Urothelium cell line (cell line): ENCODE results near the gene ADCY7.

Source experiments
- DNase-seq: peaks from one replicate; pipeline ENCODE4 v3.0.0; 2011; ENCODE audit warnings: low spot score, mixed read lengths
- FAIRE-seq: peaks from 2 replicates; lab custom pipeline; 2011; peaks lifted over from hg19 to GRCh38; lab: Jason Lieb, UNC

ADCY7 gene

DNA sequence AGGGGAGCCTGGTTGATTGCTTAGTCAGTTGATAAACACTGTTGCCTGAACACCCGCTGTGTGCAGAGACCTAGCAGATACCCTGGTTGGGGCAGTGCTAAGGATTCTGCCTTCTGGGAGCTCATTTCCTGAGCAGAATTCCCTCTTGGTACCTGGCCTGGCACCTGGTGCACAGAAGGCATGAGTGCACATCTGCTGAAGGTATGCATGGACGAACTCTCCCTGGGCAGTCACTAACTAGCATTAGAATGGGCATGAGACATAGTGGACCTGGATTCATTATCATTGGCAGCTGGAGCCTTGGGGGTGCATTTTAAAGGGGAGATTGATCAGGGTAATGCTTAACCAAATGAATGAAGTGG is 13.1 kb downstream of the ADCY7 start:
- FAIRE-seq (no peak), DNase-seq (no peak)

DNA sequence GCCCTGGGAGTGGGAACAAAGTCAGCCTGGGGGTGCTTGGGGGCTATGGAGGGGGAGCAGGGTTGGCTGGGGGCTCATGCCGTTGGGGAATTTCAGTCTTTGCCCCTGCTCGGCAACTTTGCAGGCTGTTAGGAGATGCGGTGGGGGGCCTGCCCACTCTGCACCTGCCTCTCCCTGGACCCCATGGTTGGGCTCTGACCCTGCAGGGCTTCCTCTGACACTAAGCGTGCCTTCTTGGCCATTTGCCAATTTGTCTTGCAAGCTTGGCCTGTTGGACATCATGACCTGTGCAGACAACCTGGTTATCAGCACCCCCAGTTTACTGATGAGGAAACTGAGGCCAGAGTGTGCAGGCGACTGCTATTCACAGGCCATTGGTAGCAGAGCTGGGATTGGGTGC is 14.6 kb downstream of the ADCY7 start:
- FAIRE-seq: no peak
- no peak for DNase-seq

DNA sequence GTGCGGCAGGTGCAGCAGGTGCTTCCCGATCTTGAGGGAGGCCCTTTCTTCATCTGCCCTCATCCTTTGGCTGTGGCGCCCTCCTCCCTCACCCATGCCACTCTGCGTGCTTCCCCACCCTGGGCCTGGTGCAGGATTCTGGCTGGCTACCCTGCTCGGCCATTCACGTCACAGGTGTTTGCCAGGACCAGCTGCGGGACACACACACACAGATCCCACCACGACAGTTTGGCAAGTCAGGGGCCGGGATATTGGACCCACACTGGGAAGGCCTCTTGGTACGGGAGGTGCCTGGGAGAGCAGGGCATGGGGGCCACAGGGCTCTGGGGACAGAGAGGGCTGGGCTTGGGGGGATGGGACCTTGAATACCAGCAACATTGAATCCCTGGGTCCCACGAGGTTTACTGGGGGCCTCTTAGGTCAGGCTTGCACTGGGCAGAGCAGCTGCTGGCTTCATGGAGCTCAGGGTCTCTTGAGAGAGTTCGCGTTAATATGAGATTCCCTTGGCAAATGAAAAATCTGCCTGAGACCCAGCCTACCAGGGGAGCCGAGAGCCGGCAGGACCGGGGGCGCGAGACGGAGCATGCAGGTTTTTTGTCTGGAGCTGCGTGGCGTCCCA is 15.1 kb downstream of the ADCY7 start:
- DNase-seq (no peak), FAIRE-seq (no peak)

DNA sequence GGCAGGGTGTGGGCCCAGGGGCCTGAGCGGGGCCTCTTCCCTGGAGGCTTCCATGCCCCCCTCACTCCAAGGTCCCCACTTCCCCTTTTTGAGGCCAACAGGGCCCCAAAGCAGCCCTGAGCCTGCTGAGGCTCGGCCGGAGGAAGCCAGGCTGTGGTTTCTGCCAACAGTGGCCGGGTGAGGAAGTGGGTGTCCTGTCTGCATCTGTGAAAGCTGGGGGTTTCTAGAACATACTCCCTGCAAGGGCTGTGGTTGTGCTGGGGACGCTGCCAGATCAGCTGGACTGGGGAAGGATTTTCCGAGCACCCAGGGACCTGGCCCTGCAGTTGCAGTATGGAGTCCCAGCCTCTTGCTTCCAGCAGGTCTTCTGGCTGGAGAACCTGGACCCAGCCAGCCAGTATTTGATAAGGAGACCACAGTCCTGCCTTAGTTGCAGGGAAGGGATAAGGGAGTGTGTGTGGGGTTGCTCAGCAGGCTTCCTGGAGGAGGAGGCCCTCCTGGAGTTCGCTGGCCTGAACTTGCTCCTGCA is 15.7 kb downstream of the ADCY7 start:
- no peak for FAIRE-seq
- no peak for DNase-seq

DNA sequence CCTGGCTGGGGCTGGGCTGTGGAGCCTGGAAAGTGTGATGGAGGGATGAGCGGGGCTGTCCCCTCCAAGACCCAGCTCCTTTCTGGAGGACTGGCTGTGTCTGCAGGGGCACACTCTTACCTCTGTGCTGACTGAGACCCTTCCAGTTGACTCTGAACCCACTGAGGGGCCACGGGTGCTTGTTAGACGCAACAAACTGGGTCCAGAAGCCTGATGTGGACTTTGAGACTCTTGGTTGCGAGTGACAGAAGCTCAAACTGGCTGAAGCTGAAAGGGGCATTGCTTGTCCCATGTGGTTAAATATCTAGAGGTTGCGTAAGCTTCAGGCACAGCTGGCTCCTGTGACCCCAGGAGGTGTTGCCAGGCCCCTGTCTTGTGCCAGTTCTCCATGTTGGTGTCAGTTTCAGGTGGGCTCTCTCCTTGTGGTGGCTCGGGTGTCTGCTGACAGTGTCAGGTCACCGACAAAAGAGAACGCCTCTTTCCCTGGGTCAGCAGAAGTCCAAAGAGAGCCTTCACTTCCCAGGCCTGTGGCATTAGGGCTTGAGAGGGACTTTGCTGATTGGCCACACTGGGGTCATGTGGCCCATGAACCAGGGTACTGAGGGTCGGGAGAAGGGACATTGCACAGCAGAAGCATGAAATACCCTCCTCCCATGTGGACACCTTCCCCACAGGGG is 16.7 kb downstream of the ADCY7 start:
- DNase-seq: no peak
- FAIRE-seq: no peak

DNA sequence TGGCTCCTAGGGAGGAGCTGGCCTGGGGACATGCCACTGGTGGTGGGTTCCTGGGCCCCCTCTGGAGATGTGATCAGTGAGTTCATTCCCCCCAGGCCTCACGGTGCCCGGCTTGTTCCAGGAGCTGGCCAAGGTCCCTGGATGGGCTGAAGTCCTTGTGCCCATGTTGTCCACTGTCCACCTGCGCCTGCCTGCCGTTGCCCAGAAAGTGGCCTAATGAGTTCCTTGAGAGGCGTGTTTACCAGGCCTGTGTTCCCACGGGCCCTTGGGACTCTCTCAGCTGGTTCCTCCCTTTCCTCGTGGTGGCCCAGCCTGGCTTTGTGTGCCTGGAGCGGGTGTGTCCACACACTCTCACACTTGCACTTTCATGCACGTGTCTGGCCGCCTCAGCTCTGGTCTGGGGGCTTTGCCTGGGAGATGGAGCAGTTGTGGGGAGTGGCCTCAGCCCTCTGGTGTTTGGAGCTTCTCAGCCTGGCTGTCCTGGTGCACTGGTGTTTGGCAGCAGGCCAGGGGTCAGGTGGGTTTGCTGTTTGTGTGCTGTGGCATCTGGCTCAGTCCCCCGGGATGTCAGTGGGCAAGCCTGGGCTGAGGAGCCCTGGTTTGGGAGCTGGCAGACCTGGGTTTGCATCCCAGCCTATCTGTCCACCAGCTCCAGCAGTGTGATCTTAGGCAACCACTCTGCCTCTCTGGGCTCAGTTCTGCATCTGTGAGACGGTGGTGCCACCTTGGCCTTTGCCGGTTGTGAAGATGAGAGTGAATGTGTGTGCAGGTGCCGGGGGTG is 18.0 kb downstream of the ADCY7 start:
- no peak for DNase-seq
- FAIRE-seq: no peak

DNA sequence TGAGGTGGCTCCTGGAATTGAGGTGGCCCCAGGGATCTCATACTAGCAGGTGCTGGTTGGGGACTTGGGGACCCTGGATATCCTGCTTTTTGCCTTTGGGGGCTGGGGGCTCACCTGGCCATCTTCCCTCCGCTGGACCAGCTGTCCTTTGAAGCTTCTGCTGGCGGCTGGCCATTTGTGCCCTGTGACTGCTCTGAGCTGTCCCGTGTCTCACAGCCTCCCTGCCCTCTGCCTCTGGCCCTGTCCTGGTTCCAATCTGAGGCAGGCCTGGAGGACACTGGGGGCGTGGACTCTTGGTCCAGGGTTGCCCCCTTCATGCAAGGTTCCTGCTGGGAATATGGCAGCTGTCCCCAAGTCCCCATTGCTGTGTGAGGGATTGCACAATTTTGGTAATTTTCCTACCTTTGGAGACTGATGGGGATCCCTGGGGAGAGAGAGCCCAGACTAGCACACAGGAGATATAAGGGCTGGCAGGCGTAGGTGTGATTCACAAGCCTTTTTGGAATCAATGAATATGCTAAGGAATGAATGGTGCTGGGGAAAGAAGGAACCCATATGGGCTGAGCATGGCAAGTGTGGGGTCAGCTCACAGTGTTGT is 19.2 kb downstream of the ADCY7 start:
- no peak for FAIRE-seq

DNA sequence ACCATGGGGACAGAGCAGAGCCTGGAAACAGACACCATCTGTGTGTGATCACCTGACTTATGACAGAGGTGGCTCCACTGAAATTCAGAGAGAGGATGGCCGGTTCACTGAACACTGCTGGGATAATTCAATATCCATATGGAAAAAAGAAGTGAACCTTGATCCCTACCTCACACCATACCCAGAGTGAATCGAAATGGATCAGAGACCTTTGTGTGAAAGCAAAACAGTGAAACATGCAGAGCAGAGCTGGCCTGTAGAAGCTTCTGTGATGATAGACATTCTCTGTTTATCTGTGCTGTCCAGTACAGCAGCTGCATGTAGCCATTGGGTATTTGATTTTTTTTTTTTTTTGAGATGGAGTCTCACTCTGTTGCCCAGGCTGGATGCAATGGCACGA is 20.3 kb downstream of the ADCY7 start:
- FAIRE-seq (no peak), DNase-seq (no peak)

More for the DNA sequence above, 19.2 kb downstream of the ADCY7 start:
- DNase-seq: no peak

DNA sequence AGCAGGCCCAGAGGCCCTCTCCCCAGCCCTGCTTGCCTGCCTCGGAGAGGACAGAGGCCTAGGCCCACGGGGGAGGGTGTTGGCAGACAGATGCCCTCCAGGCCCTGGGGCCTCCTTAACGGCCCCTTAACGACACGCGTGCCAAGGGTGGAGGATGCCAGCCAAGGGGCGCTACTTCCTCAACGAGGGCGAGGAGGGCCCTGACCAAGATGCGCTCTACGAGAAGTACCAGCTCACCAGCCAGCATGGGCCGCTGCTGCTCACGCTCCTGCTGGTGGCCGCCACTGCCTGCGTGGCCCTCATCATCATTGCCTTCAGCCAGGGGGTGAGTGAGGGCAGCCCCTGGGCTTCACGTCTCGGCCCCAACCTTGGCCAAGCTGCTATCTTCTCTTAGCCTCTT is 21.7 kb downstream of the ADCY7 start:
- FAIRE-seq: no peak
- no peak for DNase-seq

DNA sequence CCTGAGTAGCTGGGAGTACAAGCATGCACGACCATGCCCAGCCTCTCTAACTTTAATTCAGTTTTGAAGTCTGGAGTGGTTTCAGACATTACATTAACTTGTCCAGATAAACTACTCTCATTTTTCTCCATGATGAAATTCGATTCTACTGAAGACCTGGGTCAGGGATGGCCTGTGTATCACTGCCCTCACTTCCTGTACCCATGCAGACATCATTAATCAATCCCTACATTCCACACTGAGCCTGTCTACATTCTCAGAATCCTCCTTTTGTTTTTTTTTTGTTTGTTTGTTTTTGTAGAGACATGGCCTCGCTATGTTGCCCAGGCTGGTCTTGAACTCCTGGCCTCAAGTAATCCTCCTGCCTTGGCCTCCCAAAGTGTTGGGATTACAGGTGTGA is 22.6 kb downstream of the ADCY7 start:
- DNase-seq: no peak
- no peak for FAIRE-seq

DNA sequence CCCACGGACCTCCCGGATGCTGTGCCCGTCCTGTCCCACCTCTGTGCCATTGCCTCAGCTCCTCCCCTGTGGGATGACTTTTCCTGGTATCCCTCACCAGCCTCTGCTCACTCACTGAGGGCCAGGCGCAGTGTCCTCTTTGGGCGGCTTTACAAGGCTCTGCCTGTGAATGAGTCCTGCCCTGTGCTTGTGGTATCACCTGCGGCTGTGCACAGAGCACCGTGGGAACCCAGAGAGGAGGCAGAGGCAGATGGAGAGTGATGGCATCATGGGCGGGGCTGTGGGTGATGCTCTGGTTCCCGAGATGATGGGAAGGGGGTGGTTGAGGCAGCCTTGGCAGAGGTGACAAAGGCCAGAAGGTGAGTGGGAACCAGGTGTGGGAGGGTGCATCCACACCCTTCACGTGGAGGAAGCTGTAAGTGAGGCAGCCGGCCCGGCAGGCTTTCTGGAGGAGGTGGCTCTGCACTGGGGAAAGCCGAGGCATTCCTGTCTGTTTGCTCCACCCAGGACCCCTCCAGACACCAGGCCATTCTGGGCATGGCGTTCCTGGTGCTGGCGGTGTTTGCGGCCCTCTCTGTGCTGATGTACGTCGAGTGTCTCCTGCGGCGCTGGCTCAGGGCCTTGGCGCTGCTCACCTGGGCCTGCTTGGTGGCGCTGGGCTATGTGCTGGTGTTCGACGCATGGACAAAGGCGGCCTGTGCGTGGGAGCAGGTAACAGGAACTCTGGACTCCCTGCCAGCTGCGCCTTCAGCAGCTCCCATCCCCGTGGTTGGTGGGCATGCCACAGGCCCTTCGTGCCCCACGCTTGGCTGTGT is 23.8 kb downstream of the ADCY7 start:
- DNase-seq: no peak
- no peak for FAIRE-seq

DNA sequence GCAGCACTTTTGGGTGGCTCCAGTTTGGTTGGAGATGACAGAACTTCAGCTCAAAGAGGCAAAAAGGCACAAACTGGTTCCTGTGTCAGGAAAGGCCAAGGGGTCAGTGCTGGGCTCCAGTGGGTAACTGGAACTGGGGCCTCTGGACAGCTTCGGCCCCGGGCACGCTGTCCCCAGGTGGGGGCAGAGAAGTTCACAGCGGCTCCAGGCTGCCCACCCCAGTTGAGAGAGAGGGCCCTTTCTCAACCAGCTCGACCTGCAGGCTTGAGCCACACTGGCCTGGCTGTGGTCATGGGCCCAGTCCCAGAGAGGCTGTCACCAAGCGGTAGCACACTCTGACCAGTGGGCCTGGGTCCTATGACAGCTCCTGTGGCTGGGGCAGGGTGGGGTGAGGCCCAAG is 24.5 kb downstream of the ADCY7 start:
- FAIRE-seq: no peak
- no peak for DNase-seq

DNA sequence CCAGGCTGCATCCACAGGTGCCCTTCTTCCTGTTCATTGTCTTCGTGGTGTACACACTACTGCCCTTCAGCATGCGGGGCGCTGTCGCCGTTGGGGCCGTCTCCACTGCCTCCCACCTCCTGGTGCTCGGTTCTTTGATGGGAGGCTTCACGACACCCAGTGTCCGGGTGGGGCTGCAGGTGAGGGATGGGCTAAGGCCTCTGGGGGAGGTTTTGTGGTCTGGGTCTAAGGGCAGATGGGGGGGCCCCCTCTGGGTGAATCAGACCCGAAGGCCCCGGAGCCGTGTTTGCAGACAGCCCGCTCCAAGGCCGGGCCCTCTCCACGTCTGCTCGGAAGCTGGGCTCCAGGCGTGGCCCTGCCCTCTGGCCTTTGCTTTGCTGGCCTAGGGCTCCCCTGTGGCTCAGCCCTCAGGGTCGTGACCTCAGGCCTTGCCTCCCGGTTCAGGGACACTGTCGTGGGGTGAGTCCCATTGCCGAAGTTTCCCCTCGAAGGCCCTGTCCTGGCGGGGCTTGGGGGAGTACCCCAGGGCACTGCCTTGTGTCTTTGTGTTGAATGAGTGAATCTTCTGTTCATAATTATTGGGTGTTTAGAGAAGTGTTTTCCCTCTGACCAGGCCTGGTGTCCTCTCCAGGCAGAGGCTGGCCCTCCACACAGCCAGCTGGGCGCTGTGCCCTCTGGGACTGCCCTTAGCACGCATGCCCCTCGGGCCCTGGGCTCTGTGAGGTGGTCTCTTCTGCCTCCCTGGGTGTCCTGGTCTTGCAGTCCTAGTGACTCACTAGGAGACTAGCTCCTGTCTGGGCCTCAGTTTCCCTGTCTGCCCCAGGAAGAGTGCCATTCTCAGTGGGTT is 25.6 kb downstream of the ADCY7 start:
- no peak for FAIRE-seq
- no peak for DNase-seq

DNA sequence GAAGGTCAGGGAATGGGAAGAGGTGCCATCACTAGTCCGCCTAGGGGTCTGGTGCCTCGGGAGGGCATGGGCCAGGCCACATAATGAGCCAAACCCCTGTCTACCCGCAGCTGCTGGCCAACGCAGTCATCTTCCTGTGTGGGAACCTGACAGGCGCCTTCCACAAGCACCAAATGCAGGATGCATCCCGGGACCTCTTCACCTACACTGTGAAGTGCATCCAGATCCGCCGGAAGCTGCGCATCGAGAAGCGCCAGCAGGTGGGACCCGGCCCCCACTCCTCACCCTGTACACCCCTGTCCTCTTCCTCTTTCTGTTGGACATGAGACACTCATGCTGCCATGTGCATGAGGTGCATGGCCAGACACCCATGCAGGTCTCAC is 26.2 kb downstream of the ADCY7 start:
- no peak for FAIRE-seq

DNA sequence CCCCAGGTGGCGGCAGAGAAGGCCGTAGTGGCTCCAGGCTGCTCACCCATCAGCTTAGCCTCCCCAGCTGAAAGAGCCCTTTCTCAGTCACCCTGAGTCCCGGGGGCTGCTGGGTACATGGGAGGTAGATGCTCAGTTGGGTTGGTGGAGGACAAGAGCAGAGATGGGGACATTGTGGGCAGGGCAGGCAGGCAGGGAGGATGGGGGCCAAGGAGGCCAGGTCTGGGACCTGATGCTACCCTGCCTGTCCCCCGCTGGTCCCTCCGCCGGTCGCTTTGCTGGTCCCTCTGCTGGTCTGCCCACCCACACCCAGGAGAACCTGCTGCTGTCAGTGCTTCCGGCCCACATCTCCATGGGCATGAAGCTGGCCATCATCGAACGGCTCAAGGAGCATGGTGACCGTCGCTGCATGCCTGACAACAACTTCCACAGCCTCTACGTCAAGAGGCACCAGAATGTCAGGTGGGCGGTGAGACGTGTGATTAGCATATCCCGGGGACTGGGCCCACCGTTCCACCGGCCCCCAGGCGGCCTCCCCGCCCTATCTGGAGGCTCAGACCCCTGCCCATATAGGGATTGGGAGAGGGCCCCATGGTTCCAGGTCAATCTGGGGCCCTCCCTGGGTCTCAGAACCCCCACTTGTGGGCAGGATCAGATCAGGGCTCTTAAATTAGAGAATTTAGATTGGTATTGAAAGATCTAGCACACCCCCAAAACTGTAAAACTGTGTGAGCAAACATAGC is 26.9 kb downstream of the ADCY7 start:
- FAIRE-seq: no peak
- no peak for DNase-seq

More for the DNA sequence above, 26.2 kb downstream of the ADCY7 start:
- DNase-seq: no peak

DNA sequence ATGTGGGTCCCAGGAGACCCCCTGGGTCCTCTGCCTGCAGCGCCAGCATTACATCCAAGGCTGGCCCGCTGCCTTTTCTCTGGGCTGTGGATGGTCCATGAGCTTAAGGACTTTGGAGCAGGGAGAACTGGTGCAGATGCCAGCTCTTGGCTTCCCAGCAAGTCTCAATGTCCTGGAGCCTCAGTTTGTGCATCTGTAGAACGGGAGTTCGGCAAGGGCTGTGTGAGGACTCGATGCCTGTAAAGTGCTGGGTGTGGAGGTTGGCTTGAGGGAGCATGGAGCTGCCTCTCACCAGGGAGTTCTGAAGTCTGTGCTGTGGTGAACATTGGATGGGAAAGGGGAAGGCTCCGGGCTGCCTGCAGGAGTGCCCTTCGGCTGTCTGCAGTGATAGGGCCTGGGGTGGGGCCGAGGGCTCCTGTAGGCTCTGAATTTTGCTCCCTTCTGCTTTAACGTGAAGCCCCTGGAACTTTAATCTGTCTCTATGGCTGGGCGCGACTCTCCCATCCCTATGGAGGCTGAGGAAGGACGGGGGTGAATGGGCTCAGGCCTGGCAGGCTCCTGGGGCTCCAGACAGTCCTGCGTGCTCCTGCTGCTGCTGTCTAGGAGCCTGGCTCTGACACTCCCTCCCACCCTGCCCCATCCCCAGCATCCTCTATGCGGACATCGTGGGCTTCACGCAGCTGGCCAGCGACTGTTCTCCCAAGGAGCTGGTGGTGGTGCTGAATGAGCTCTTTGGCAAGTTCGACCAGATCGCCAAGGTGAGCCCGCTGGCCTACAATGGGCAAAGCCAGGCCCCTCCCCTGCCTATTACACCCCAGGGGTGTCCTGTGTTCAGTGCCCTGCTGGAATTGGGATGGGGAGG is 27.9 kb downstream of the ADCY7 start:
- FAIRE-seq (no peak), DNase-seq (no peak)

DNA sequence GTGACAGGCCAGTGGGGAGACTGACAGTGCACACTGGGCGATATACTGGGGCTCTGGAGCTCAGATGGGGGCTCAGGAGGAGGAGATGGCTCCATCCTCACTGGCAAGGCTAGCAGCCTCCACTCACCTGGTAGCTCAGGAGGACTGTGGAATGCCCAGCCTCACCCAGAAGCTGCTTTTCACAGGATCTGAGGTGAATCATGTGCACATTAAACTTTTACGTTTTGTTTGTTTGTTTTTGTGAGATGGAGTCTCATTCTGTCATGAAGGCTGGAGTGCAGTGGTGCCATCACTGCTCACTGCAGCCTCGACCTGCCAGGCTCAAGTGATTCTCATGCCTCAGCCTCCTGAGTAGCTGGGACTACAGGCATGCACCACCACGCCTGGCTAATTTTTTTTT is 28.6 kb downstream of the ADCY7 start:
- FAIRE-seq: no peak

DNA sequence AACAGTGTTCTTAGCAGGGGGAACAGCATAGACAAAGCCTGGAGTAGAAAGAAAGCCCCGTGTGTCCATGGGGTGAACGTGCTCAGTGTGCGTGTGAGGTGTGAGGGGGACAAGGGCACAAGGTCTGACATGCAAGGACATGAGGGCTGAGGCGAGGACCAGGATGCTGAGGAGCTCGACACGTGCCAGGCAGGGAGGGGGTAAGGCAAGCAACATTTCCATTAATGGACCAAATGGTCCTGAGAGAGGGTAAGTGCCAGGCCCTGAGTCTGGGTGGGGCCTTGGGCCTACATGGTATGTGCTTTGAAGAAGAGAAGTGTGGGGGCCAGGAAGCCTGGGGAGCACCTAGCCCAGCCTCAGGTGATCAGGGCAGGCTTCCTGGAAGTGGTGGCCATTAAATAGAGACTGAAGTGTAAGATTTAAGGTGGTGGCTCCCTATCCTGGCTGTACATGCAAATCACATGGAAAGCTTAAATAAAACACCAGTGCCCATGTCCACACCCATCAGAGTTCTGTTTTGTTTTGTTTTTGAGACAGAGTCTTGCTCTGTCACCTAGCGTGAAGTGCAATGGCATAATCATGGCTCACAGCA is 29.3 kb downstream of the ADCY7 start:
- FAIRE-seq: no peak

More for the DNA sequence above, 28.6 kb downstream of the ADCY7 start:
- no peak for DNase-seq

More for the DNA sequence above, 29.3 kb downstream of the ADCY7 start:
- no peak for DNase-seq
